Smooth muscle cell (in vitro differentiated cells): ENCODE measurements around the gene CDK14. TPM values are rescaled to one million over a fixed set of nuclear protein-coding genes. Genes with fewer than 3 reads are reported as not detected.

Experiments
- DNase-seq: peaks from one replicate; lab custom pipeline; 2025; ENCODE audit not compliant: unreplicated experiment; lab: John Stamatoyannopoulos, UW
- H2AFZ ChIP-seq: fragments of 200-600 bp; sonication (generic); 2 replicates; pipeline ENCODE4 v1.6.0; 2016; ENCODE audit warnings: antibody characterized with exemption, low read depth, mild to moderate bottlenecking
- H3F3A ChIP-seq: fragments of 200-600 bp; sonication (generic); 2 replicates; pipeline ENCODE4 v1.6.0; 2017; ENCODE audit warnings: antibody characterized with exemption, low read depth
- H3K27ac ChIP-seq: fragments of 200-600 bp; sonication (generic); 2 replicates; pipeline ENCODE4 v1.5.1; 2016; ENCODE audit warnings: low read depth, mild to moderate bottlenecking
- H3K27me3 ChIP-seq: fragments of 200-600 bp; sonication (generic); 2 replicates; pipeline ENCODE4 v1.6.1; 2016; ENCODE audit warnings: low read depth, mild to moderate bottlenecking
- H3K36me3 ChIP-seq: fragments of 200-600 bp; sonication (generic); 2 replicates; pipeline ENCODE4 v1.5.1; 2016; ENCODE audit warnings: low read depth
- H3K4me1 ChIP-seq: fragments of 200-600 bp; sonication (generic); 2 replicates; pipeline ENCODE4 v1.5.1; 2016; ENCODE audit warnings: low read depth
- H3K4me2 ChIP-seq: fragments of 200-600 bp; sonication (generic); 2 replicates; pipeline ENCODE4 v1.6.0; 2016; ENCODE audit warnings: mild to moderate bottlenecking
- H3K4me3 ChIP-seq: fragments of 200-600 bp; sonication (generic); 2 replicates; pipeline ENCODE4 v1.5.1; 2016; ENCODE audit warnings: mild to moderate bottlenecking
- H3K79me2 ChIP-seq: fragments of 200-600 bp; sonication (generic); 2 replicates; pipeline ENCODE4 v1.6.0; 2016; ENCODE audit warnings: low read depth, mild to moderate bottlenecking
- H3K9ac ChIP-seq: fragments of 200-600 bp; sonication (generic); 2 replicates; pipeline ENCODE4 v1.6.0; 2016; ENCODE audit warnings: low read depth
- H3K9me3 ChIP-seq: fragments of 200-600 bp; sonication (generic); replicated peaks from 2 replicates; pipeline ENCODE4 v1.5.1; 2016; ENCODE audit warnings: low read depth
- H4K20me1 ChIP-seq: fragments of 200-600 bp; sonication (generic); 2 replicates; pipeline ENCODE4 v1.6.0; 2016; ENCODE audit warnings: low read depth
- CTCF ChIP-seq: fragments of 200-600 bp; sonication (generic); IDR thresholded peaks from 2 replicates; pipeline ENCODE4 v1.5.1; 2017; ENCODE audit warnings: borderline replicate concordance, mild to moderate bottlenecking, antibody characterized with exemption; ENCODE audit not compliant: insufficient read depth, poor library complexity, severe bottlenecking
- WGBS: methylation state at CpG from one replicate; pipeline ENCODE4 v1.1.7; 2016; ENCODE audit warnings: low lambda C conversion rate; 5-methylcytosine and 5-hydroxymethylcytosine counted together
- polyA plus RNA-seq: library from polyadenylated mRNA; unstranded; fragments of >200 nt; fragmentation: Nextera tagmentation; extraction: Ambion mirVana; gene quantifications from 2 replicates; pipeline ENCODE4 v1.2.1, GENCODE V29; 2016
- total RNA-seq: library from RNA; depleted of rRNA; stranded (reverse); fragments of >200 nt; gene quantifications from 2 replicates; pipeline ENCODE4 v1.2.3, GENCODE V29; 2014

CDK14 gene
- total and polyA plus RNA-seq, 2 experiments from 2014 or later: 4.1 to 5.3 TPM

- WGBS: 95% methylated on average over 2 of the region's 2 CpGs
- no peaks in the 10 kb centered on the region for H3K27me3 ChIP-seq
- no peaks in the 10 kb centered on the region for H3F3A ChIP-seq
- no peaks in the 10 kb centered on the region for H4K20me1 ChIP-seq
- no peak overlapping the region for H3K27ac ChIP-seq
- no peaks in the 10 kb centered on the region for H3K9me3 ChIP-seq
- no peaks in the 10 kb centered on the region for H3K36me3 ChIP-seq
- no peak for DNase-seq
- no peak overlapping the region for H3K9ac ChIP-seq
- no peak overlapping the region for H3K4me2 ChIP-seq
- TF ChIP-seq CTCF: no peak
- H3K4me3 ChIP-seq: no peak overlapping the region
- no peak overlapping the region for H2AFZ ChIP-seq
- peaks cover 18% of the 10 kb centered on the region for H3K4me1 ChIP-seq
- H3K79me2 ChIP-seq: peaks cover 5% of the 10 kb centered on the region
These were observed 64.0 kb downstream of the CDK14 start for GRCh38 chr7:90660100-90660499.

GRCh38 chr7:90660819-90661218, 64.7 kb downstream of the CDK14 start:
- Histone ChIP-seq H3K27ac (peak overlapping the region; percentile 42), H3K4me3 (no peak overlapping the region), H3K79me2 (peaks cover 5% of the 10 kb centered on the region), H3K9ac (no peak overlapping the region), H3K36me3 (no peaks in the 10 kb centered on the region), H3K27me3 (no peaks in the 10 kb centered on the region), H3K4me1 (peaks cover 18% of the 10 kb centered on the region), H2AFZ (no peak overlapping the region), H3F3A (no peaks in the 10 kb centered on the region), H4K20me1 (no peaks in the 10 kb centered on the region), H3K4me2 (peak overlapping the region; percentile 36), H3K9me3 (no peaks in the 10 kb centered on the region)
- no peak for DNase-seq
- TF ChIP-seq CTCF: no peak
- 78% methylated on average over 1 of the region's 1 CpG for WGBS

GRCh38 chr7:90661290-90662151, 65.4 kb downstream of the CDK14 start:
- Histone ChIP-seq H3K9ac (no peak overlapping the region), H2AFZ (no peak overlapping the region), H3K27ac (peak overlapping the region; percentile 42), H3K27me3 (no peaks in the 10 kb centered on the region), H3F3A (no peaks in the 10 kb centered on the region), H3K4me1 (peaks cover 18% of the 10 kb centered on the region), H3K4me3 (no peak overlapping the region), H3K36me3 (no peaks in the 10 kb centered on the region), H3K79me2 (peaks cover 5% of the 10 kb centered on the region), H3K9me3 (no peaks in the 10 kb centered on the region), H3K4me2 (peak overlapping the region; percentile 36), H4K20me1 (no peaks in the 10 kb centered on the region)
- no peak for DNase-seq
- no peak for TF ChIP-seq CTCF
- WGBS: 18% methylated on average over 6 of the region's 6 CpGs

- Histone ChIP-seq H3K9me3 (no peaks in the 10 kb centered on the region), H3F3A (no peaks in the 10 kb centered on the region), H3K4me2 (no peak overlapping the region), H3K36me3 (no peaks in the 10 kb centered on the region), H3K4me1 (peaks cover 18% of the 10 kb centered on the region), H3K27ac (no peak overlapping the region), H3K27me3 (no peaks in the 10 kb centered on the region), H3K9ac (no peak overlapping the region), H2AFZ (no peak overlapping the region), H3K79me2 (peaks cover 5% of the 10 kb centered on the region), H4K20me1 (no peaks in the 10 kb centered on the region), H3K4me3 (no peak overlapping the region)
- DNase-seq: no peak
- TF ChIP-seq CTCF: no peak
- WGBS: 87% methylated on average over 3 of the region's 3 CpGs
These were observed 67.1 kb downstream of the CDK14 start for GRCh38 chr7:90663176-90663575.
